H9 (cell line): ENCODE measurements around the gene RDH11. TPM values are rescaled to one million over a fixed set of nuclear protein-coding genes. Genes with fewer than 3 reads are reported as not detected.

Experiments used
- DNase-seq: peaks from one replicate; pipeline ENCODE4 v3.0.0-alpha.2; 2017
- H2AFZ ChIP-seq: one replicate; pipeline ENCODE4 v1.6.1; 2013; ENCODE audit warnings: mild to moderate bottlenecking, low read length, control low read depth, moderate library complexity
- H2AK5ac ChIP-seq: 2 replicates; pipeline ENCODE4 v1.6.1; 2013; ENCODE audit warnings: low read length, control low read depth, mixed read lengths; ENCODE audit not compliant: insufficient read length
- H2BK120ac ChIP-seq: one replicate; pipeline ENCODE4 v1.6.1; 2013; ENCODE audit warnings: low read depth, mild to moderate bottlenecking, low read length, control low read depth, inconsistent platforms; ENCODE audit not compliant: poor library complexity, severe bottlenecking
- H2BK12ac ChIP-seq: 2 replicates; pipeline ENCODE4 v1.6.1; 2013; ENCODE audit warnings: low read length, control low read depth, mixed read lengths, low read depth; ENCODE audit not compliant: insufficient read length
- H2BK15ac ChIP-seq: 2 replicates; pipeline ENCODE4 v1.6.1; 2013; ENCODE audit warnings: low read depth, low read length, control low read depth
- H2BK20ac ChIP-seq: one replicate; pipeline ENCODE4 v1.6.1; 2013; ENCODE audit warnings: low read depth, mild to moderate bottlenecking, low read length, control low read depth, inconsistent platforms; ENCODE audit not compliant: poor library complexity, severe bottlenecking
- H2BK5ac ChIP-seq: 2 replicates; pipeline ENCODE4 v1.6.1; 2013; ENCODE audit warnings: low read length, control low read depth, mixed read lengths; ENCODE audit not compliant: insufficient read length
- H3K14ac ChIP-seq: 2 replicates; pipeline ENCODE4 v1.6.1; 2013; ENCODE audit warnings: low read length, control low read depth; ENCODE audit not compliant: insufficient read depth
- H3K18ac ChIP-seq: 2 replicates; pipeline ENCODE4 v1.6.1; 2013; ENCODE audit warnings: low read depth, mild to moderate bottlenecking, mixed read lengths, low read length, control low read depth; ENCODE audit not compliant: insufficient read length
- H3K23ac ChIP-seq: 2 replicates; pipeline ENCODE4 v1.6.1; 2013; ENCODE audit warnings: low read length, control low read depth, mixed read lengths, low read depth; ENCODE audit not compliant: insufficient read length
- H3K23me2 ChIP-seq: 2 replicates; pipeline ENCODE4 v1.6.1; 2013; ENCODE audit warnings: low read depth, mild to moderate bottlenecking, mixed read lengths, low read length, control low read depth; ENCODE audit not compliant: insufficient read length, poor library complexity, severe bottlenecking
- H3K27ac ChIP-seq: 2 replicates; pipeline ENCODE4 v1.5.1; 2013; ENCODE audit warnings: low read length, control low read depth, mixed read lengths, low read depth; ENCODE audit not compliant: insufficient read length
- H3K27me3 ChIP-seq: 2 replicates; pipeline ENCODE4 v1.6.1; 2013; ENCODE audit warnings: low read length, control low read depth, inconsistent platforms; ENCODE audit not compliant: insufficient read depth
- H3K4ac ChIP-seq: 2 replicates; pipeline ENCODE4 v1.6.1; 2013; ENCODE audit warnings: low read depth, mild to moderate bottlenecking, control low read depth, inconsistent platforms, low read length, moderate library complexity
- H3K4me1 ChIP-seq: 2 replicates; pipeline ENCODE4 v1.6.1; 2013; ENCODE audit warnings: low read length, control low read depth, inconsistent platforms; ENCODE audit not compliant: insufficient read depth
- H3K4me2 ChIP-seq: 2 replicates; pipeline ENCODE4 v1.6.1; 2013; ENCODE audit warnings: low read length, control low read depth, mixed read lengths; ENCODE audit not compliant: insufficient read length, insufficient read depth
- H3K56ac ChIP-seq: 2 replicates; pipeline ENCODE4 v1.6.1; 2013; ENCODE audit warnings: low read depth, mild to moderate bottlenecking, mixed read lengths, low read length, control low read depth; ENCODE audit not compliant: insufficient read length
- H3K79me1 ChIP-seq: 2 replicates; pipeline ENCODE4 v1.6.1; 2013; ENCODE audit warnings: low read depth, mild to moderate bottlenecking, moderate library complexity, low read length, control low read depth, inconsistent platforms; ENCODE audit not compliant: insufficient read depth, poor library complexity, severe bottlenecking
- H3K79me2 ChIP-seq: 2 replicates; pipeline ENCODE4 v1.6.1; 2013; ENCODE audit warnings: low read length, control low read depth, inconsistent platforms; ENCODE audit not compliant: insufficient read depth
- H3K9ac ChIP-seq: 2 replicates; pipeline ENCODE4 v1.6.1; 2013; ENCODE audit warnings: low read length, control low read depth, mixed read lengths; ENCODE audit not compliant: insufficient read length; ENCODE audit errors: extremely low read depth
- H3K9me3 ChIP-seq: one replicate; pipeline ENCODE4 v1.6.1; 2013; ENCODE audit warnings: low read depth, low read length, inconsistent platforms; ENCODE audit not compliant: control insufficient read depth
- H3T11ph ChIP-seq: one replicate; pipeline ENCODE4 v1.6.1; 2013; ENCODE audit warnings: mild to moderate bottlenecking, low read length, control low read depth, inconsistent platforms
- H4K20me1 ChIP-seq: one replicate; pipeline ENCODE4 v1.6.1; 2013; ENCODE audit not compliant: control insufficient read depth, insufficient read length, insufficient read depth
- H4K5ac ChIP-seq: 2 replicates; pipeline ENCODE4 v1.6.1; 2013; ENCODE audit warnings: low read depth, mild to moderate bottlenecking, mixed read lengths, low read length, control low read depth; ENCODE audit not compliant: insufficient read length
- H4K8ac ChIP-seq: replicated peaks from 2 replicates; pipeline ENCODE4 v1.6.1; 2013; ENCODE audit warnings: low read length, control low read depth, mixed read lengths, low read depth; ENCODE audit not compliant: insufficient read length
- H4K91ac ChIP-seq: 2 replicates; pipeline ENCODE4 v1.6.1; 2013; ENCODE audit warnings: low read depth, mild to moderate bottlenecking, moderate library complexity, mixed read lengths, low read length, control low read depth; ENCODE audit not compliant: insufficient read length
- H3K27ac Mint-ChIP-seq, 3 experiments: 2 replicates in 2 of 3; 3 replicates in 1 of 3; pipeline ENCODE4 v1.8.0; 2020 to 2021; ENCODE audit warnings: mixed read lengths in 3 of 3, mild to moderate bottlenecking in 1 of 3, moderate library complexity in 1 of 3
- H3K27me3 Mint-ChIP-seq: 2 replicates; pipeline ENCODE4 v1.8.0; 2021; ENCODE audit warnings: low read depth, mild to moderate bottlenecking, moderate library complexity, mixed read lengths
- H3K36me3 Mint-ChIP-seq, 3 experiments: 2 replicates in 2 of 3; 3 replicates in 1 of 3; pipeline ENCODE4 v1.8.0; 2020 to 2021; ENCODE audit warnings: low read depth in 3 of 3, mixed read lengths in 3 of 3; ENCODE audit not compliant: insufficient read depth in 1 of 3
- H3K4me1 Mint-ChIP-seq, 2 experiments: 2 replicates each; pipeline ENCODE4 v1.8.0; 2020; ENCODE audit warnings: mixed read lengths in 2 of 2
- H3K4me3 Mint-ChIP-seq, 2 experiments: 2 replicates in 1 of 2; 3 replicates in 1 of 2; pipeline ENCODE4 v1.8.0; 2020 to 2021; ENCODE audit warnings: mild to moderate bottlenecking in 2 of 2, mixed read lengths in 2 of 2, moderate library complexity in 1 of 2
- H3K9me3 Mint-ChIP-seq, 2 experiments: 2 replicates in 1 of 2; 3 replicates in 1 of 2; pipeline ENCODE4 v1.8.0; 2020; ENCODE audit warnings: mild to moderate bottlenecking in 2 of 2, mixed read lengths in 2 of 2, moderate library complexity in 1 of 2
- total RNA-seq: library from RNA; stranded (reverse); gene quantifications from 2 replicates; pipeline ENCODE4 v1.2.1, GENCODE V29; 2021
- TF ChIP-seq, protein P1 (sequence below): fragments of 200-600 bp; sonication (generic); conservative IDR thresholded peaks from 3 replicates; pipeline ENCODE4 v1.8.0; 2021; ENCODE audit warnings: antibody characterized with exemption, mild to moderate bottlenecking

The RDH11 gene
- total RNA-seq, 1 experiment from 2014 or later, result 83.4 TPM

DNA sequence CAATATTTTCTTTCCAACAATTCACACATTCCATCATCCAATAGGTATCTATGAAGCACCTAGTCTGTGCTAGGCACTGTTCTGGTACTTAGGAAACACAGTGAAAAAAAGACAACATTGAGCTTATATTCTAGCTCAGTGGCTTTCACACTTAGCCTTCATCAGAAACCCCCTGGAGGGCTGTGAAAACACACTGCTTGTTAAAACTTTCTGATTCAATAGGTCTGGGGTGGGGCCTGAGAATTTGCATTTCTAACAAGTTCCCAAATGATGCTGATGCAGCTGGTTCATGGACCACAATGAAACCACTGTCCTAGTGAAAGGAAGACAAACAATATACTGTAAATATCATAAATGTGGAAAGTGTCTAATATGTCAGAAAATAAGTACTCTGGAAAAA is 27.0 kb downstream of the RDH11 start:
- TF ChIP-seq, protein P1, sequence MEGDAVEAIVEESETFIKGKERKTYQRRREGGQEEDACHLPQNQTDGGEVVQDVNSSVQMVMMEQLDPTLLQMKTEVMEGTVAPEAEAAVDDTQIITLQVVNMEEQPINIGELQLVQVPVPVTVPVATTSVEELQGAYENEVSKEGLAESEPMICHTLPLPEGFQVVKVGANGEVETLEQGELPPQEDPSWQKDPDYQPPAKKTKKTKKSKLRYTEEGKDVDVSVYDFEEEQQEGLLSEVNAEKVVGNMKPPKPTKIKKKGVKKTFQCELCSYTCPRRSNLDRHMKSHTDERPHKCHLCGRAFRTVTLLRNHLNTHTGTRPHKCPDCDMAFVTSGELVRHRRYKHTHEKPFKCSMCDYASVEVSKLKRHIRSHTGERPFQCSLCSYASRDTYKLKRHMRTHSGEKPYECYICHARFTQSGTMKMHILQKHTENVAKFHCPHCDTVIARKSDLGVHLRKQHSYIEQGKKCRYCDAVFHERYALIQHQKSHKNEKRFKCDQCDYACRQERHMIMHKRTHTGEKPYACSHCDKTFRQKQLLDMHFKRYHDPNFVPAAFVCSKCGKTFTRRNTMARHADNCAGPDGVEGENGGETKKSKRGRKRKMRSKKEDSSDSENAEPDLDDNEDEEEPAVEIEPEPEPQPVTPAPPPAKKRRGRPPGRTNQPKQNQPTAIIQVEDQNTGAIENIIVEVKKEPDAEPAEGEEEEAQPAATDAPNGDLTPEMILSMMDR, result no peak
- Histone ChIP-seq H3K4ac (no peak overlapping the region), H4K91ac (no peak overlapping the region), H2BK15ac (no peak overlapping the region), H2BK5ac (no peak overlapping the region), H4K8ac (no peak overlapping the region), H4K20me1 (no peaks in the 10 kb centered on the region), H3K56ac (no peak overlapping the region), H3K79me2 (peaks cover 7% of the 10 kb centered on the region; the same call in 1 of the 2 replicates), H3K27me3 (no peaks in the 10 kb centered on the region), H3K23ac (no peak overlapping the region), H3K23me2 (no peaks in the 10 kb centered on the region), H2BK20ac (no peak overlapping the region), H3K79me1 (no peaks in the 10 kb centered on the region), H3K9me3 (no peaks in the 10 kb centered on the region), H4K5ac (no peak overlapping the region), H2AFZ (no peak overlapping the region), H3K4me2 (no peak overlapping the region), H3K18ac (no peak overlapping the region), H3K4me1 (no peaks in the 10 kb centered on the region), H3K27ac (no peak overlapping the region), H3K14ac (no peak overlapping the region), H2BK120ac (no peak overlapping the region), H3K9ac (no peak overlapping the region), H2AK5ac (no peak overlapping the region), H3T11ph (no peak overlapping the region), H2BK12ac (no peak overlapping the region)
- H3K4me3 Mint-ChIP-seq, result no peak overlapping the region
- no peaks in the 10 kb centered on the region for H3K9me3 Mint-ChIP-seq
- no peak for DNase-seq
- peaks cover 14 to 15% of the 10 kb centered on the region in 2 experiments for H3K4me1 Mint-ChIP-seq
- no peaks in the 10 kb centered on the region for H3K27me3 Mint-ChIP-seq
- no peaks in the 10 kb centered on the region for H3K36me3 Mint-ChIP-seq
- H3K27ac Mint-ChIP-seq, result no peak overlapping the region
